HG02798 (cell line): Measurements from ENCODE around the gene TTC1.
A peak's percentile ranks its signal among the peaks of the same experiment; 100 is the strongest.
"Not testable (repeated sequence)": the region's sequence is repeated elsewhere in the genome, so short reads cannot be mapped to it uniquely, and the experiment has no call there.

Experiments
- ATAC-seq: cut with Tn5 transposase; IDR thresholded peaks from one replicate; pipeline ENCODE4 v1.9.1; 2021; ENCODE audit warnings: mild to moderate bottlenecking; ENCODE audit not compliant: unreplicated experiment, poor library complexity

The TTC1 gene

DNA sequence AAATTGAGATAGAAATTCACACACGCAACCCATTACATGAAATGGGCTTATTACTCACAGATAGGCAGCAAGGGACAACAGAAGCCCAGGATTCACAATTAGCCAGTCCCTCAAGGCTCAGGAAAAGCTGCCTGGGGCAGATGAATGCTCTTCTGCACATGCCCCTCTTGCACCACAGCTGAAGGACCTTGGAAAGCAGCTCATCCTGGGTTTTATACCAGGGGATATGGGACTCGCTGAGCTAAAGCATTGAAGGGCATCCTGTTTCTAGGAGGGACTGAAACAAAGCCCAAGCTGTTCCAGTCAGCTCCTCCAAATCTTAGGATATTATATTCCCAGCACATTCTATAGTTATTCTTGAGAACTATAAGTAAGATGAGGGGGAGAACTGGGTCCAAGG lies 15.7 kb upstream of the TTC1 start:
- ATAC-seq: no peak

DNA sequence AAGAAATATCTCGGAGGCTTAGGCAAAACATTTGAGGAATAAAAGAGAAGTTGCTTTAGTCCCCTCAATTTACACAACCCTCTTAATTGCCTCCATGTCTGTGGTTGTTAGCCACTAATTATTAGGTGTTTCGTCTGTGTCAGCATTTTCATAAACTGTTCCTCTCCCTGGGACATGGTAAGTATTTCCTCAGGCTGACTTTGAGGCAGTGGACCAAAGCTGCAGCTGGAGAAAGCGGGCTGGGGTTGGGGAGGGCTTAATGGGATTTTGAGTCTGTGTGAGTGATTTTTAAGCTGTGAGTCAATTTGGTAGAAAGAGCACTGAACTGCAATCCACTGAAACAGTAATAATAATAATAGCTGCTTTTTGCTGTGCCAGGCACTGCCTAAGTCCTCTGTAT lies 13.0 kb upstream of the TTC1 start:
- ATAC-seq: no peak

DNA sequence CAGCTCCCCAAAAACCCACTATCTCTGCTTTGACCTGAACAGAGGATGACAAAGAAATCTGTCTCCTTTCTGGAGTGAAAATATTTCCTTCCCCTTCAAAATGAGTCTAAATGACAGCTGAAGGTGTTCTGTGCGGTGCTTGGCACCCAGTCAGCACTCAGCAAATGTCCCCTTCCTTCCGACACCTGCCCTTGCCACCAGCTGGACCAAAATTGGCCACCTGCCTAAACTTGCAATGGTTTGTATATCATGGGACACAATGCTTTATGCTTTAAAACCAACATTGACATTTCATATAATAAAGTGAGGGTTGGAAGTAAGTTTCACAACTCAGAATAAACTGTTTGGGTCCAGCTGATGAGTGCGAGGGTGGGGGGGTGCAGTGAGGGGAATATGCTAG lies 7.5 kb upstream of the TTC1 start:
- ATAC-seq: no peak

DNA sequence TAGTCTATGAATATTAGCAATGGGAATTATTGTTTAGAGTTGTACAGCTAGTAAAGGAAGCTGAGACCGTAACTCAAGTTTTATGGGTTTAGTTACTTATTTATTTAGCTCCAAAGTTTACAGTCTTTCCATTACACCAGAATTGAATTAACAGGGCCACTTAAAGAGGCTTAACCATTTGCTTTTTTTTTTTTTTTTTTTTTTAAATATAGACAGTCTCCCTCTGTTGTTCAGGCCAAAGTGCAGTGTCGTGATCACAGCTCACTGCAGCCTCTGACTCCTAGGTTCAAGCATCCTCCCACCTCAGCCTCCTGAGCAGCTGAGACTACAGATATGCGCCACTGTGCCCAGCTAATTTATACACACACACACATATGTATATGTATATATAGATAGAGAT lies 1.4 kb upstream of the TTC1 start:
- no peak for ATAC-seq

DNA sequence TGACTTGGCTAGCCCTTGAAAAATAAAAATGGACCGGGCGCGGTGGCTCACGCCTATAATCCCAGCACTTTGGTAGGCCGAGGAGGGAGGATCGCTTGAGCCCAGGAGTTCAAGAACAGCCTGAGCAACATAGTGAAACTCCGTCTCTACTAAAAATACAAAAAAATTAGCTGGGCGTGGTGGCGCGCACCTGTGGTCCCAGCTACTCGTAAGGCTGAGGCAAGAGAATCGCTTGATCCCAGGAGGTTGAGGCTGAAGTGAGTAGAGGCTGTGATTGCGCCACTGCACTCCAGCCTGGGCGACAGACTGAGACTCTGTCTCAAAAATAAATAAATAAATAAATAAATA lies 436 bp upstream of the TTC1 start:
- ATAC-seq: not testable (repeated sequence)

DNA sequence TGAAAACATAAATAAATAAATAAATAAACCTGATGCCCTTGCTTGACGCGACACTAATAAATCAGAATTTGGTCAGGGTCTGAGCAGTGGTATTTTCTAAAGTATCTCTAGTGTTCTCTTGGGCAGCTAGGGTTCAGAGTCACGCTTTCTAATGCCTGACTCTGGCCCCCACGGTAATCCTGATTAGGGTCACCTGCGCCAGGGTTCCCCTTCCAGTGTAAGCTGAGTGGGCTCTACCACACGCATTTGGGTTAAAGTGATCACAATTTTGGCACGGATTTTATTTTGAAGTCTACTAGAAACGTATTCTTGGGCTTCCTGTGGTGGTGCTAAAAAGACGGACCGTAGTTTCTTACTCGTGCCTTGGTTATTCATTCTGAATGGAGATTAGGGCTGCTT lies 651 bp downstream of the TTC1 start:
- no peak for ATAC-seq

DNA sequence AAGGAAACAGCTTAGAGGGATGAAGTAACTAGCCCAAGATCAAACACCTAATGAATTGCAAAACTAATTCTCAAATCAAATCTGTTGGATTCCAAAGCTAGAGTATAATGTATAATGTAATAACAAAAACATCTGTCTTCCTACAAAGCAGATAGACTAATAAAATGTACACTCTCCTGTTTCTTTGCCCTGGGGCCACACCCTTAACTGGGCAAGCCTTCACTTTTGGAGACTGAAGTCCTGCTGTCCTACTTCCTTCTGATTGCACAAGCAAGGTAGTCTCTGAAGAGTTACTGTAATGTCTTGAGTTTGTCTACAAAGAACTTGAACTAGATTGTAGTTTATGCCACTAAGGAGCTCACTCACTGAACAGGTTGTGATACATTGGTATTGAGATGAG lies 2.5 kb downstream of the TTC1 start:
- ATAC-seq: no peak

DNA sequence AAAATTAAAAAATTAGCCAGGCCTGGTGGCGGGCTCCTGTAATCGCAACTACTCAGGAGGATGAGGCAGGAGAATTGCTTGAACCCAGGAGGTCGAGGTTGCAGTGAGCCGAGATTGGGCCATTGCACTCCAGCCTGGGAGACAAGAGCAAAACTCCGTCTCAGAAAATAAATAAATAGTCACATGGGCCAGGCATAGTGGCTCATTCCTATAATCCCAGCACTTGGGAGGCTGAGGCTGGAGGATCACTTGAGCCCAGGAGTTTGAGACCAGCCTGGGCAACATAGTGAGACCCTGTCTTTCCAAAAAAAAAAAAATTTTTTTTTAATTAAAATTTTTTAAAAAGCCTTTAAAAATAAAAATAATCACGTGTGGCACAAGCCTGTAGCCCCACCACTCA lies 5.3 kb downstream of the TTC1 start:
- ATAC-seq: not testable (repeated sequence)

DNA sequence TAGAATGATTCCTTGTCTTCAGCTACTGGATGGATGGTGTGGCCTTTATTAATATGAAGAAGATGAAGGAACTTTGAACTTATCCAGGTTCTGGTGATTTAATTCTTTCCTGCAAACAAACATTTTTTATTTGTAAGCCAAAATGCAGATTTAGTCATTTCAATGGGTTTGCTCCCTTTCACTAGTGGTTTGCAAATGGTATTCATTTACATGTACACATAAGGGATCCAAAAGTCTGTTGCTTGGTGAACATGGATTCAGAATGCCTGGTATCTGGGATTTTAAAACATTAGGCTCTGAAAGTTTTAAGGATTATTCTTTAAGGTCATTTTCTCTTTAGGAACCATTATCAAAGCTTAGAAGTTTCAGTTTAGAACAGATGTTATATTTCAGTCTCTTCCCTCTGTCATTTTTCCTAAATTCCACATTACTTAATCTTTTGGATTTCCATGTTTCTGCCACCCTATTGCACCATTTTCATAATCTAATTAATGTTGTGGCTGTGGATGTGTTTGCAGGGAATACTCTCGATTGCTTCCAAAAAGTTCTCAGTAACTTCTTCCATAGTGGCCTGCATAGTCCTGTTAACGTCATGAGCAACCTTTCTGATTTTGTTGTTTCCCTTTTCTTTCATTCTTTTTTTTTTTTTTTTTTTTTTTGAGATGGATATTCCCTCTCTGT lies 10.1 kb downstream of the TTC1 start:
- no peak for ATAC-seq

DNA sequence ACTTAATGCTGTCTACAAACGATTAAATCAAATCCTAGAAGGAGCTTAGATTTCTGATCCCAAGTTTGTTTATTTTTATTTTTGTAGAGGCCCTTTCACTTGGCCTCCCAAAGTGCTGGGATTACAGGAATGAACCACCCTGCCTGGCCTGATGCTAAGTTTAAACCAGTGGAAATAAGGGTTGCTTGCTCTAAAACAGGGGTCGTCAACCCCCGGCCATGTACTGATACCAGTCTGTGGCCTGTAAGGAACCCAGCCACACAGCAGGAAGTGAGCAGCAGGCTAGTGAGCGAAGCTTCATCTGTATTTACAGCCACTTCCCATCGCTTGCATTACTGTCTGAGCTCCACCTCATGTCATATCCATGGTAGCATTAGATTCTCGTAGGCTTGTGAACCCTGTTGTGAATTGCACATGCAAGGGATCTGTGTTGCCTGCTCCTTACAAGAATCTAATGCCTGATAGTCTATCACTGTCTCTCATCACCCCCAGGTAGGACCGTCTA lies 11.4 kb downstream of the TTC1 start:
- no peak for ATAC-seq

DNA sequence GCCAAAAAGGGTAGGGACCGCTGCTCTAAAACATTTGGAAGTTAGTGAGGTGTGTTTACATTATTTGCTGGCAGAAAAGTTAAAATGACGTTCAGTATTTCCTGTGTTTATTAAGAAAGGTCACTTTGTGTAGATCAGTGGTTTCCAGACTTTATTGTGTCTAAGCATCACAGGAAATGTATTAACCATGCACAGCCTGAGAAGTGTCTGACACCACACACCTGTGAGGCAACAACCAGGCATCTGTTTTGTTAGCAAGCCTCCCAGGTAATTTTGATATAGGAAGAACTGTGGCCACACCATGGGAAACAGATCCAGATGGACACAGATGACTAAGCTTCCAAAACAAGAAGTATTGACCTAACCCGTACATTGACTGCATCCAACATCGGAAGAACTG lies 12.0 kb downstream of the TTC1 start:
- no peak for ATAC-seq

DNA sequence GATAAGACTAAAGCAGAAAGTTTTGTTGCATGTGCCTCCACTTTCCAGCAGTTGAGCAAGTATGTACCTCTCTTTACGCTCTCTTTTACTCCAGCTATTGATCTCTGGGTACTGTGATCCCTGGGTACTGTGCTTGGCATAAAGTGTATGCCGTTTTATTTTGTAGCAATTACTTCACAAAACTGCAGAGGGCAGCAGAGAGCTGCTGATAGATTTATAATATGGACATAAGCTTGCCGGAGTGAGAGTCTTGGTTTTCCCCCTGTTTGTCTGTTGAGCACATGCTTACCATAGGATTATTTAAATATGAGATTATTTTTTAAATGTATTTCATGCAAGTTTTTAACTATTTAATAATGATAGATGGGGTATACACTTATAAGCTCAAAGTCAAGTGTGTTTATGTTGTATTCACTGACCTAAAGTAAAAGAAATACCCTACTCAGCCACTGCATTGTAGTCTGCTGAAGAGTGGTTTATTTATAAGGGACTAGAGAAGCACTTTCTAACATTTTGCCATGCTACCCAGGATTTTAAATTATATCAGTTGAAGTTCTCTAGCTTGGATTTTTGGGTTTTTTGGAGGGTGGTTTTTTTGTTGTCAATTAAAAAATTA lies 13.0 kb downstream of the TTC1 start:
- peak; percentile 91 for ATAC-seq

DNA sequence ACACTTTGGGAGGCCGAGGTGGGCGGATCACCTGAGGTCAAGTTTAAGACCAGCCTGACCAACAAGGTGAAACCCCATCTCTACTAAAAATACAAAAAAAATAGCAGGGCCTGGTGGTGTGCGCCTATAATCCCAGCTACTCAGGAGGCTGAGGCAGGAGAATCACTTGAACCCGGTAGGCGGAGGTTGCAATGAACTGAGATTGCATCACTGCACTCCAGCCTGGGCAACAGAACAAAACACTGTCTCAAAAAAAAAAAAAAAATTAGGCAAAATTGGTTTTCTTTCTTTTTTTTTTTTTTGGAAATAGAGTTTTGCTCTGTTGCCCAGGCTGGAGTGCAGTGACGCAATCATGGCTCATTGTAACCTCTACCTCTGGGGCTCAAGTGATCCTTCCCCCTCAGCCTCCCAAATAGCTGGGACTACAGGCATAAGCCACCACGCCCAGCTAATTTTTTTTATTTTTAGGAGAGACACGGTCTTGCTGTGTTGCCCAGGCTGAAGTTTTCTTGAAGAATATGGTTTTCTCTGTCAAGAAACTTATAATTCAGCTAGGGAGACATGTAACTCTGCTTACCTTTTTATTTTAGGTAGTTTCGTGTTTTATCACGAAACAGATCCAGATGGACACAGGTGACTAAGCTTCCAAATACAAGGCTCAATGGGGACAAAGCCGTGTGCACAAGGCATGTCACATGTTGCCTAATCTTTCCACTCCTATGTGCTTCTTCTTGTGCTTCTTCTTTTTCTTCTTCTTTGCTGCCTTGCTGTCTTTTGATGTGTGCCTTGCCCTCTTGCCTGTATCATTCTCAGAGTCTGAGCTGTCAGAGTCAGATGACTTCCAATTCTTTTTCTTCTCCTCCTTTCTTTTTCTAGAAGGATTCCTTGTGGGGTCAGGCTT lies 14.3 kb downstream of the TTC1 start:
- ATAC-seq: no peak

DNA sequence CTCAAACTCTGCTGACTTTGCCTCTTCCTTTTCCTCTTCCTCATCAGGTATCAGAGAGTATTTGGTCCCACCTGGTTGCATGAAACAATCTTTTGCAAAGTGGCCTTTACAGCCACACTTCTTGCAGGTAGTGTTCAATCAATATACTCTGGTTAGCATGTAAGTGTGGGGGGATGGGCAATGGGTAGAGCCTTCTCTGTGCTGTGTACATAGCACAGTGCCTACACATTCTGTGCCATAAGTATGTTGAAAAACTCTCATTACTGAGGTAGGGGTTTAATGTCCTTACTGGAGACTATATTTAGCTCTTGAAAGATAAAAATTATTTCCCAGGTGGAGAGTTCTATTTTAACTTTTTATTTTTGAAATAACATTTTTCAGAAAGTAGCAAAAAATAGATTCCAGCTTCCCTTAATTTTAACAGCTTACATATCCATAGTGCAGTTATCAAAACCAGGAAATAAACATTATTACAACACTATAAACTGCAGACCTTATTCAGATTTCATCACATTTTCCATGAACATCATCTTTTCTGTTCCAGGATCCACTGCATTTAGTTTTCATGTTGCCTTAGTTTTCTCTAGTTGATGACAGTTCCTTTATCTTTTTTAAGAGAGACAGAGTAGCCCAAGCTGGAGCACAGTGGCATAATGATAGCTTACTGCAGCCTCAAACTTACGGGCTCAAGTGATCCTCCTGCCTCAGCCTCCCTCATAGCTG lies 15.1 kb downstream of the TTC1 start:
- no peak for ATAC-seq

DNA sequence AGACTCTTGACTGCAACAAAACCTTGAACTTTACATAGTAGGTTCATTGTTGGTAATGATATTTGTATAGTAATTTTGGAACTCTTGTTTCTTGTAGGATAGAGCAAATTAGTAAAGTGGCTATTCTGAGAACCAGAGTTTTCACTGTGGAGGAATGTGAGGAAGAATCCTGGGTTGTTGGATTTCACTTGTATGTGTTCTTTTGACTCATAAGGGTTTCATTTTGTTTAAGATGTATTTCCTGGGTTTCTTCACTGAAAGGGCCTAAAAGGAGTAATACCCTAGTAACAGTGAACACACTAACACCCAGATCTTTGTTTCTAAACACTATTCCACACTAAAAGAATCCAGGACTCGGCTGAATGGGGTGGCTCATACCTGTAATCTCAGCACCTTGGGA lies 20.1 kb downstream of the TTC1 start:
- no peak for ATAC-seq

DNA sequence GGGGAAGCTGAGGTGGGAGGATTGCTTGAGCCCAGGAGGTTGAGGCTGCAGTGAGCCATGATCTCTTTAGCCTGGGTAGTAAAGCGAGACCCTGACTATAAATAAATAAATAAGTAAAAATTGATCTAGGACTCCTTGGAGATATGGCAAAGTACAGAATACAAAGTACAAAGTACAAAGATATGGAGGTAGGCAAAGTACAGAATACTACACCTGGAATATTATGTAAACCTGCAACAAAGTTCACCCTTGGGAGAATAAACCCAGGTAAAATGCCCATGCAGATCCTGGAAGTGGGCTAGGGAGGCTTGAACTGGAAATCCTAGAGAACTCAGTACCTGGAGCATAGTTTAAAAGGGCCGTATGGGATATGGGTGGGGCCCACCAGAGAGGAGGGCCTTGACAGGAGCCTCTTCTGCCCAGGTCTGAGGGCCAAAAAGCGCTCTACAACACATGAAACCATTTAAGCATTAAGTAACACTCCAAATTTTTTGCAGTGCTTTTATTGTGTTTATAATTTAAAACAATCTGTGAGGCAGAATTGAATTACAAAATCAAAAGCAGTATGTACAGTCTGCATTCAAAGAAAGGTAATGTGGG lies 20.7 kb downstream of the TTC1 start:
- ATAC-seq: no peak

DNA sequence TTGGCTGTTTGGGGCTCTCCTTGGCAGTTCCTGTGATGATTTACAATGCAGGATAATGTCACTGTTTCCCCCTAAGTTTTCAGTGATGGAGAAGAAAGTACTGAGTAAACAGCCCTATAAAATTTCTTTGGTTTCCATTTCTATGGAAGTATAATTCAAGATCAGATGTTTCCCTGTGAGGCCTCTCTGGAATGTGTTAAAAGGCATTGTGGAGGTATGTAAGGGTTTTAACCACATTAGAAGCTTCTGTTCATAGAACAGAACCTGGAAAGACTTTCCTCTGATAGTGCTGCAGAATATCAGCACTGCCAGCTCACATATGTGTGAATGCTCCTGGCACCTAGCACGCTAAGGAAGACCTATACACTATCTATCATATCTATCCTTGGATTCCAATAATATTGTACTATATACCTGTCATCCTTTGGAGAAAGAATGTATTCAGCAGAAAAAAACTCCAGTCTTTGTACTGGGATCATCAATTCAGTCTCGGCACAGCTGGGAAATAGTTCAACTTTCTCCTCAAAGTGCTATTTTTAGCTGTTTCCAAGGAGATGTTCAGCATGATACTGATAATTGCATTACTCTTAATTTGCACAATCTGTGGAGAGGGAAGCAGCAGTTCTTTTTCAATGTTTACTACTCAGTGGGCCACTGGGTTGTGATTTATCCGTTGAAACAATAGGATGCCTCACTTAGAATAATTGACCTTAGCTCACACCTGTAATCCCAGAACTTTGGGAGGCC lies 21.9 kb downstream of the TTC1 start:
- ATAC-seq: no peak

DNA sequence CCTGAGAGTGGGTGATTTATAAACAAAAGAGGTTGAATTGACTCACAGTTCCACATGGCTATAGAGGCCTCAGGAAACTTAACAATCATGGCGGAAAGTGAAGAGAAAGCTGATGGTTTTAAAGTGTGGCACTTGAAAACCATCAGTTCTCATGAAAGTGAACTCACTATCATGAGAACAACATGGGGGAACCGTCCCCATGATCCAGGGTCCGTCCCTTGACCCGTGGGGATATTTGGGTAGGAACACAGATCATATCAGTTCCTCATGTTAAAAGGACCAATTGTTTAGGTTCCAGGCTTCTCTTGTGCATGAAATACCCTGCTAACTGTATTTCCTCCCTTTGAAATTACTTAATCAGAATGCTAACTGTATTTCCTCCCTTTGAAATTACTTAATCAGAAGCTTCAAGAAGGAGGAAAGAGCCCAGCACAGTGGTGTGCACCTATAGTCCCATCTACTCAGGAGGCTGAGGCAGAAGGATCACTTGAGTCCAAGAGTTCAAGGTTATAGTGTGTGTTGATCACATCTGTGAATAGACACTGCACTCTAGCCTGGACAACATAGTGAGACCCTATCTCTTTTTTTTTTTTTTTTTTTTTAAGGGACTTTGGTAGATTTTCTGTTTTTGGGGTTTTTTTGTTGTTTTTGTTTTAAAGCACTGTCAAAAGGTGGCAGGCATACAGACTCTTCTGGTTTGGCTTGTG lies 24.8 kb downstream of the TTC1 start:
- ATAC-seq: no peak

DNA sequence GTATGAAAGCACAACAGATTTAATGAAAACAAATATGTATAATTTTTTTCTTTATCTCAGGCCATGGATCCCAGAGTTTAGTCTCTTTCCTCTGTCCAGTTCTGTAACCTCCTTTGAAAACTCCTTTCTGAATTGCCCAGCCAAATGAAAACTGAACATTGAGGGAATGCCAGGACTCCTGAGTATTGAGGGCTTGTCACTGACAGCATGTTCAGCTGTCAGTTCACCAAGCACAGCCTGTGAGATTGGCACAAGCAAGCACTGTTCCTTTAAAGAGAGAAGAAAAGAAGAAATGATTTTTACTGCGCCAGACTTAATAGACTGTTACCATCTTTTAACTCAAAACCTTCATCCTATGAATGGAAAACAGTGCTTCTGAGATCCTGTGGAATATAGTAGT lies 27.3 kb downstream of the TTC1 start:
- no peak for ATAC-seq
